Measurements from ENCODE around the gene TRAIP. TPM values are rescaled to one million over a fixed set of nuclear protein-coding genes. Genes with fewer than 3 reads are reported as not detected.

Gene TRAIP
- total and polyA plus RNA-seq, 2 experiments from 2014 or later: 4.5 to 5.2 TPM

- H3K27ac ChIP-seq: no peak overlapping the region
- no peaks in the 10 kb centered on the region for H3K9me3 ChIP-seq (ENCODE audit: low read depth)
- in situ Hi-C loops (cut with MboI): no loop called here
- H3K9ac ChIP-seq: no peak overlapping the region
- no peak overlapping the region for H3K4me3 ChIP-seq
- 73 to 80% methylated on average over 4 of the region's 4 CpGs for WGBS, 2 experiments (ENCODE audit: low coverage in 1 of 2, low lambda C conversion rate in 2 of 2, missing lambda C conversion rate in 2 of 2)
- H3K4me2 ChIP-seq (ENCODE audit: unreplicated experiment): no peak overlapping the region
- peaks cover 5% of the 10 kb centered on the region; the same call in 1 of the 2 replicates for H3K36me3 ChIP-seq (ENCODE audit: low read depth)
- no peaks in the 10 kb centered on the region for H3F3A ChIP-seq (ENCODE audit: insufficient read depth)
- TF ChIP-seq EZH2phosphoT487 (IDR thresholded peaks at IDR 0.05; ENCODE audit: insufficient read depth, low read depth) (no peak), EZH2 (IDR thresholded peaks at IDR 0.05; ENCODE audit: insufficient read depth, poor library complexity, severe bottlenecking) (no peak)
- H3K79me2 ChIP-seq (ENCODE audit: insufficient read depth): peaks cover 100% of the 10 kb centered on the region
- H2AFZ ChIP-seq: no peak overlapping the region
- no peaks in the 10 kb centered on the region for H3K9me2 ChIP-seq (ENCODE audit: insufficient read depth)
- no peak for DNase-seq
- H3K4me1 ChIP-seq (ENCODE audit: insufficient read depth): peaks cover 12% of the 10 kb centered on the region; the same call in 1 of the 2 replicates
- no peaks in the 10 kb centered on the region for H3K27me3 ChIP-seq (replicated peaks; ENCODE audit: insufficient read depth)
- peaks cover 4% of the 10 kb centered on the region; the same call in 1 of the 2 replicates for H4K20me1 ChIP-seq (ENCODE audit: insufficient read depth)
These were observed 76.0 kb downstream of the TRAIP start for GRCh38 chr3:49780080-49780974.

- Histone ChIP-seq H3F3A (ENCODE audit: insufficient read depth) (0 out of 2 replicates have a peak, but pooled peaks cover 8% of the 10 kb centered on the region), H3K27ac (no peak overlapping the region), H3K4me3 (no peak overlapping the region), H4K20me1 (ENCODE audit: insufficient read depth) (peaks cover 4% of the 10 kb centered on the region; the same call in 1 of the 2 replicates), H3K36me3 (ENCODE audit: low read depth) (peaks cover 6% of the 10 kb centered on the region; the same call in 1 of the 2 replicates), H3K9me2 (ENCODE audit: insufficient read depth) (no peaks in the 10 kb centered on the region), H2AFZ (no peak overlapping the region), H3K9me3 (ENCODE audit: low read depth) (no peaks in the 10 kb centered on the region), H3K27me3 (replicated peaks; ENCODE audit: insufficient read depth) (no peaks in the 10 kb centered on the region), H3K79me2 (ENCODE audit: insufficient read depth) (peaks cover 100% of the 10 kb centered on the region), H3K4me1 (ENCODE audit: insufficient read depth) (peaks cover 4% of the 10 kb centered on the region; the same call in 1 of the 2 replicates), H3K4me2 (ENCODE audit: unreplicated experiment) (no peak overlapping the region), H3K9ac (no peak overlapping the region)
- no peak for TF ChIP-seq EZH2 (IDR thresholded peaks at IDR 0.05; ENCODE audit: insufficient read depth, poor library complexity, severe bottlenecking)
- TF ChIP-seq EZH2phosphoT487 (IDR thresholded peaks at IDR 0.05; ENCODE audit: insufficient read depth, low read depth): no peak
- no peak for DNase-seq
- 79 to 90% methylated on average over 5 of the region's 5 CpGs for WGBS, 2 experiments (ENCODE audit: low coverage in 1 of 2, low lambda C conversion rate in 2 of 2, missing lambda C conversion rate in 2 of 2)
- in situ Hi-C loops (cut with MboI): no loop called here
These were observed 76.8 kb downstream of the TRAIP start for GRCh38 chr3:49779358-49780079.

Small RNA genes within 50 kb of the gene (microRNA-seq; reads per million reads assigned to microRNA genes)
- gene MIR5193 (ENCODE audit: borderline number of aligned reads): not detected

Small RNA genes within 50 kb of the gene (small RNA-seq; reads per million reads assigned to genes)
- not detected for gene RN7SL217P (ENCODE audit: low read depth, low replicate concordance)

Other genes starting within 250 kb of the TRAIP start
- 108 and 126 TPM in 2 replicates for gene APEH, start 182.2 kb downstream of the TRAIP start, total RNA-seq (2014; rRNA removed; shearing (Covaris generic))
- gene APEH, start 182.2 kb downstream of the TRAIP start, polyA plus RNA-seq (2016; fragmentation: Nextera tagmentation; extraction: Ambion mirVana): 83.3 and 89.1 TPM in 2 replicates
- gene MST1, start 167.1 kb downstream of the TRAIP start, total RNA-seq (2014; rRNA removed; shearing (Covaris generic)): 6.3 and 6.4 TPM in 2 replicates
- gene MST1, start 167.1 kb downstream of the TRAIP start, polyA plus RNA-seq (2016; fragmentation: Nextera tagmentation; extraction: Ambion mirVana): 2.5 and 3.0 TPM in 2 replicates
- 22.8 and 25.7 TPM in 2 replicates for gene RNF123, start 167.0 kb downstream of the TRAIP start, total RNA-seq (2014; rRNA removed; shearing (Covaris generic))
- 18.7 and 21.6 TPM in 2 replicates for gene RNF123, start 167.0 kb downstream of the TRAIP start, polyA plus RNA-seq (2016; fragmentation: Nextera tagmentation; extraction: Ambion mirVana)
- 3.2 TPM in 1 of 2 replicates, not detected in the other for gene AMIGO3, start 136.9 kb downstream of the TRAIP start, total RNA-seq (2014; rRNA removed; shearing (Covaris generic))
- 0.18 and 0.25 TPM in 2 replicates for gene AMIGO3, start 136.9 kb downstream of the TRAIP start, polyA plus RNA-seq (2016; fragmentation: Nextera tagmentation; extraction: Ambion mirVana)
- gene GMPPB, start 132.6 kb downstream of the TRAIP start, total RNA-seq (2014; rRNA removed; shearing (Covaris generic)): 36.2 and 37.8 TPM in 2 replicates
- gene GMPPB, start 132.6 kb downstream of the TRAIP start, polyA plus RNA-seq (2016; fragmentation: Nextera tagmentation; extraction: Ambion mirVana): 22.8 and 24.1 TPM in 2 replicates
- gene IP6K1, start 70.0 kb downstream of the TRAIP start, total RNA-seq (2014; rRNA removed; shearing (Covaris generic)): 20.6 and 27.2 TPM in 2 replicates
- 18.7 and 20.3 TPM in 2 replicates for gene IP6K1, start 70.0 kb downstream of the TRAIP start, polyA plus RNA-seq (2016; fragmentation: Nextera tagmentation; extraction: Ambion mirVana)
- gene CDHR4, start 56.7 kb downstream of the TRAIP start, total RNA-seq (2014; rRNA removed; shearing (Covaris generic)): not detected in 2 replicates
- not detected in 2 replicates for gene CDHR4, start 56.7 kb downstream of the TRAIP start, polyA plus RNA-seq (2016; fragmentation: Nextera tagmentation; extraction: Ambion mirVana)
- 7.1 and 12.0 TPM in 2 replicates for gene INKA1, start 53.3 kb downstream of the TRAIP start, total RNA-seq (2014; rRNA removed; shearing (Covaris generic))
- 7.2 and 7.9 TPM in 2 replicates for gene INKA1, start 53.3 kb downstream of the TRAIP start, polyA plus RNA-seq (2016; fragmentation: Nextera tagmentation; extraction: Ambion mirVana)
- 35.7 and 41.6 TPM in 2 replicates for gene UBA7, start 42.6 kb downstream of the TRAIP start, total RNA-seq (2014; rRNA removed; shearing (Covaris generic))
- 14.0 and 16.9 TPM in 2 replicates for gene UBA7, start 42.6 kb downstream of the TRAIP start, polyA plus RNA-seq (2016; fragmentation: Nextera tagmentation; extraction: Ambion mirVana)
- not detected in 2 replicates for gene CAMKV, start 13.3 kb upstream of the TRAIP start, total RNA-seq (2014; rRNA removed; shearing (Covaris generic))
- 0.09 and 0.19 TPM in 2 replicates for gene CAMKV, start 13.3 kb upstream of the TRAIP start, polyA plus RNA-seq (2016; fragmentation: Nextera tagmentation; extraction: Ambion mirVana)
- 0.32 TPM in 1 of 2 replicates, not detected in the other for gene MST1R, start 47.3 kb upstream of the TRAIP start, total RNA-seq (2014; rRNA removed; shearing (Covaris generic))
- 0.35 TPM in 1 of 2 replicates, not detected in the other for gene MST1R, start 47.3 kb upstream of the TRAIP start, polyA plus RNA-seq (2016; fragmentation: Nextera tagmentation; extraction: Ambion mirVana)
- gene MON1A, start 73.2 kb upstream of the TRAIP start, total RNA-seq (2014; rRNA removed; shearing (Covaris generic)): 15.0 and 16.7 TPM in 2 replicates
- gene MON1A, start 73.2 kb upstream of the TRAIP start, polyA plus RNA-seq (2016; fragmentation: Nextera tagmentation; extraction: Ambion mirVana): 12.6 and 13.6 TPM in 2 replicates
- gene RBM6, start 83.6 kb upstream of the TRAIP start, total RNA-seq (2014; rRNA removed; shearing (Covaris generic)): 29.8 and 31.8 TPM in 2 replicates
- gene RBM6, start 83.6 kb upstream of the TRAIP start, polyA plus RNA-seq (2016; fragmentation: Nextera tagmentation; extraction: Ambion mirVana): 42.9 and 53.7 TPM in 2 replicates
- 86.1 and 152 TPM in 2 replicates for gene RBM5, start 232.4 kb upstream of the TRAIP start, total RNA-seq (2014; rRNA removed; shearing (Covaris generic))
- 44.5 and 55.0 TPM in 2 replicates for gene RBM5, start 232.4 kb upstream of the TRAIP start, polyA plus RNA-seq (2016; fragmentation: Nextera tagmentation; extraction: Ambion mirVana)